Measurements from ENCODE around the gene FAM174B. TPM values are rescaled to one million over a fixed set of nuclear protein-coding genes. Genes with fewer than 3 reads are reported as not detected.
A peak's percentile ranks its signal among the peaks of the same experiment; 100 is the strongest.

Gene FAM174B
- total RNA-seq, 4 donors from 2014 or later, result 9.2 to 15.5 (median 13.3) TPM

- no peak overlapping the region for H3K4me3 ChIP-seq
- TF ChIP-seq POLR2AphosphoS5 (IDR thresholded peaks at IDR 0.05) (no peak), EP300 (IDR thresholded peaks at IDR 0.05) (no peak), CTCF (IDR thresholded peaks at IDR 0.05) (no peak), POLR2A (IDR thresholded peaks at IDR 0.05) (no peak)
- H3K4me1 ChIP-seq, result peaks cover 9 to 51% (median 23%) of the 10 kb centered on the region in 3 donors
- no peaks in the 10 kb centered on the region for H3K9me3 ChIP-seq
- no peak for ATAC-seq
- peak overlapping the region in 2 of 4 donors; percentile 45 to 79 for H3K27ac ChIP-seq
- no peaks in the 10 kb centered on the region for H3K27me3 ChIP-seq
- WGBS, 2 donors (ENCODE audit: low coverage in 1 of 2), result 88 to 94% methylated on average over 4 to 5 of the region's 6 CpGs
- H3K36me3 ChIP-seq, result peaks cover 0 to 17% of the 10 kb centered on the region in 2 donors
These were observed 22.2 kb downstream of the FAM174B start for GRCh38 chr15:92633418-92633817.

GRCh38 chr15:92633001-92633400 lies 22.6 kb downstream of the FAM174B start:
- Histone ChIP-seq H3K27ac (no peak overlapping the region), H3K9me3 (no peaks in the 10 kb centered on the region), H3K36me3 (peaks cover 0 to 21% of the 10 kb centered on the region in 2 donors), H3K4me3 (no peak overlapping the region), H3K27me3 (no peaks in the 10 kb centered on the region), H3K4me1 (peaks cover 5 to 47% (median 20%) of the 10 kb centered on the region in 3 donors)
- TF ChIP-seq POLR2A (IDR thresholded peaks at IDR 0.05) (no peak), POLR2AphosphoS5 (IDR thresholded peaks at IDR 0.05) (no peak), CTCF (IDR thresholded peaks at IDR 0.05) (no peak), EP300 (IDR thresholded peaks at IDR 0.05) (no peak)
- ATAC-seq, result no peak
- WGBS, 2 donors (ENCODE audit: low coverage in 1 of 2), result 85 to 89% methylated on average over 3 to 8 of the region's 8 CpGs

GRCh38 chr15:92631721-92632120 lies 23.9 kb downstream of the FAM174B start:
- ATAC-seq, result no peak
- H3K36me3 ChIP-seq, result peaks cover 0 to 31% of the 10 kb centered on the region in 2 donors
- WGBS, 2 donors (ENCODE audit: low coverage in 1 of 2), result 90 to 95% methylated on average over 3 to 6 of the region's 11 CpGs
- TF ChIP-seq POLR2AphosphoS5 (IDR thresholded peaks at IDR 0.05), result no peak
- no peak for TF ChIP-seq POLR2A (IDR thresholded peaks at IDR 0.05)
- no peak for TF ChIP-seq EP300 (IDR thresholded peaks at IDR 0.05)
- TF ChIP-seq CTCF (IDR thresholded peaks at IDR 0.05), result no peak
- H3K9me3 ChIP-seq, result no peaks in the 10 kb centered on the region
- H3K27me3 ChIP-seq, result no peaks in the 10 kb centered on the region
- no peak overlapping the region for H3K4me3 ChIP-seq
- H3K4me1 ChIP-seq, result peaks cover 0 to 34% (median 7%) of the 10 kb centered on the region in 3 donors
- no peak overlapping the region for H3K27ac ChIP-seq

GRCh38 chr15:92629975-92630626 lies 25.5 kb downstream of the FAM174B start:
- no peak overlapping the region for H3K27ac ChIP-seq
- no peaks in the 10 kb centered on the region for H3K27me3 ChIP-seq
- H3K4me1 ChIP-seq, result peaks cover 0 to 27% (median 1%) of the 10 kb centered on the region in 3 donors
- peaks cover 0 to 32% of the 10 kb centered on the region in 2 donors for H3K36me3 ChIP-seq
- no peak for ATAC-seq
- no peaks in the 10 kb centered on the region for H3K9me3 ChIP-seq
- WGBS, 2 donors (ENCODE audit: low coverage in 1 of 2), result 87 to 92% methylated on average over 5 of the region's 11 CpGs
- TF ChIP-seq EP300 (IDR thresholded peaks at IDR 0.05) (no peak), POLR2A (IDR thresholded peaks at IDR 0.05) (no peak), POLR2AphosphoS5 (IDR thresholded peaks at IDR 0.05) (no peak), CTCF (IDR thresholded peaks at IDR 0.05) (no peak)
- H3K4me3 ChIP-seq, result no peak overlapping the region
